AG09309 (cell line): Measurements from ENCODE around the gene GJD4.

Source experiments
- DNase-seq: peaks from one replicate; pipeline ENCODE4 v3.0.0-alpha.2; 2010; ENCODE audit warnings: low read depth
- H3K4me3 ChIP-seq: 2 replicates; pipeline ENCODE4 v1.5.1; 2011; ENCODE audit warnings: mild to moderate bottlenecking, low read depth, low read length, moderate library complexity; ENCODE audit not compliant: control insufficient read depth
- CTCF ChIP-seq: IDR thresholded peaks from 2 replicates; pipeline ENCODE4 v1.5.1; 2011; ENCODE audit warnings: mild to moderate bottlenecking, low read depth, low read length, inconsistent platforms; ENCODE audit not compliant: insufficient read depth, control insufficient read depth; ENCODE audit errors: missing control alignments

GJD4 gene

GRCh38 chr10:35577926-35578617, 27.1 kb upstream of the GJD4 start:
- no peak for TF ChIP-seq CTCF
- H3K4me3 ChIP-seq: no peak overlapping the region
- no peak for DNase-seq

GRCh38 chr10:35578618-35578956, 26.6 kb upstream of the GJD4 start:
- H3K4me3 ChIP-seq: no peak overlapping the region
- DNase-seq: no peak
- no peak for TF ChIP-seq CTCF

GRCh38 chr10:35579116-35579515, 26.0 kb upstream of the GJD4 start:
- no peak for DNase-seq
- no peak overlapping the region for H3K4me3 ChIP-seq
- no peak for TF ChIP-seq CTCF

GRCh38 chr10:35579726-35580422, 25.3 kb upstream of the GJD4 start:
- no peak overlapping the region for H3K4me3 ChIP-seq
- no peak for DNase-seq
- no peak for TF ChIP-seq CTCF

GRCh38 chr10:35580423-35580770, 24.7 kb upstream of the GJD4 start:
- H3K4me3 ChIP-seq: no peak overlapping the region
- DNase-seq: no peak
- no peak for TF ChIP-seq CTCF

- no peak overlapping the region for H3K4me3 ChIP-seq
- no peak for DNase-seq
- no peak for TF ChIP-seq CTCF
Measured at GRCh38 chr10:35581655-35582054, 23.5 kb upstream of the GJD4 start.
